Adrenal gland (tissue), 12 donors: ENCODE data around the gene JAK2. TPM values are rescaled to one million over a fixed set of nuclear protein-coding genes. Genes with fewer than 3 reads are reported as not detected.
A peak's percentile ranks its signal among the peaks of the same experiment; 100 is the strongest.

Source experiments
- DNase-seq, 7 donors: peaks; one replicate each; pipeline ENCODE4 v3.0.0-alpha.2; 2019 to 2020
- H3K27ac ChIP-seq, 5 donors: fragments of 200-600 bp; sonication (generic) in 4 of 5; 1 replicate in 3 of 5; 2 replicates in 2 of 5; pipeline versions ENCODE4 v1.5.1 to v1.8.0; 2016 to 2020; ENCODE audit warnings: mild to moderate bottlenecking in 1 of 5
- H3K27me3 ChIP-seq: fragments of 200-600 bp; 2 replicates; pipeline ENCODE4 v1.8.0; 2021
- H3K36me3 ChIP-seq, 2 donors: fragments of 200-600 bp; replicated peaks in 1 of 2; 1 replicate in 1 of 2; 2 replicates in 1 of 2; pipeline versions ENCODE4 v1.5.1 to v1.8.0; 2018 to 2022
- H3K4me1 ChIP-seq, 2 donors: fragments of 200-600 bp; replicated peaks in 1 of 2; 1 replicate in 1 of 2; 2 replicates in 1 of 2; pipeline versions ENCODE4 v1.5.1 to v1.8.0; 2018 to 2021
- H3K4me3 ChIP-seq, 4 donors: fragments of 200-600 bp; sonication (generic) in 3 of 4; one replicate each; pipeline ENCODE4 v1.5.1; 2016 to 2018
- H3K9me3 ChIP-seq, 3 donors: fragments of 200-600 bp; sonication (generic) in 1 of 3; replicated peaks in 1 of 3; 1 replicate in 2 of 3; 2 replicates in 1 of 3; pipeline versions ENCODE4 v1.5.1 to v1.8.0; 2016 to 2021
- CTCF ChIP-seq, 6 experiments: fragments of 450-650 bp in 4 of 6; fragments of 200-600 bp in 2 of 6; sonication (generic) in 1 of 6; IDR thresholded peaks; 1 replicate in 5 of 6; 2 replicates in 1 of 6; pipeline versions ENCODE4 v1.5.1 to v1.8.0; 2016 to 2021; ENCODE audit warnings: antibody characterized with exemption in 6 of 6, mild to moderate bottlenecking in 2 of 6, moderate library complexity in 1 of 6
- POLR2A ChIP-seq, 2 donors: fragments of 450-650 bp; IDR thresholded peaks; one replicate each; pipeline ENCODE4 v1.6.1; 2017; ENCODE audit warnings: antibody characterized with exemption in 2 of 2, mild to moderate bottlenecking in 2 of 2, moderate library complexity in 1 of 2
- WGBS, 4 donors: extraction: QIAGEN DNeasy Blood & Tissue Kit in 2 of 4; methylation state at CpG; one replicate each; pipeline versions ENCODE4 v1.1.5 to v1.1.7; 2013 to 2017; 5-methylcytosine and 5-hydroxymethylcytosine counted together
- intact Hi-C, 2 donors: fragments of 100-400 bp; cut with DNase I; formaldehyde crosslinking; loops; one replicate each; pipeline versions ENCODE4 v1.14.1 to v1.15.0; 2022 to 2023
- polyA plus RNA-seq, 3 donors: library from polyadenylated mRNA; stranded (reverse); fragments of 200-250 nt in 2 of 3; fragments of 350-450 nt in 1 of 3; fragmentation: Illumina TruSeq in 1 of 3; extraction: RNeasy Lipid Tissue Mini Kit (QIAGEN cat#74804) in 1 of 3; gene quantifications; one replicate each; pipeline ENCODE4 v1.2.3, GENCODE V29; 2013 to 2014
- total RNA-seq, 9 donors: library from RNA; depleted of rRNA in 4 of 9; stranded (reverse); fragments of >200 nt in 4 of 9; fragments of 120-200 nt in 1 of 9; fragmentation: NEBNext Ultra II Directional in 1 of 9; extraction: Animal tissue kit (Norgen Biotek cat#: 25700) in 1 of 9; gene quantifications; one replicate each; pipeline versions ENCODE4 v1.1.0 to v1.2.4, GENCODE V29; 2013 to 2023
- donor health status: healthy with polysubstance abuse.
- donor health status: Bipolar disorder and iron deficiency.
- donor health status: DM: yes; HTN: yes; CAD: no.
- donor health status: DM: no; HTN: no; CAD: no.
- donor health status: DM: no; HTN: no; CAD: no.
- donor health status: DM: yes; HTN: yes; CAD: no.

JAK2 gene
- total and polyA plus RNA-seq, 12 donors = 3.5 to 21.0 (median 12.5) TPM

DNA sequence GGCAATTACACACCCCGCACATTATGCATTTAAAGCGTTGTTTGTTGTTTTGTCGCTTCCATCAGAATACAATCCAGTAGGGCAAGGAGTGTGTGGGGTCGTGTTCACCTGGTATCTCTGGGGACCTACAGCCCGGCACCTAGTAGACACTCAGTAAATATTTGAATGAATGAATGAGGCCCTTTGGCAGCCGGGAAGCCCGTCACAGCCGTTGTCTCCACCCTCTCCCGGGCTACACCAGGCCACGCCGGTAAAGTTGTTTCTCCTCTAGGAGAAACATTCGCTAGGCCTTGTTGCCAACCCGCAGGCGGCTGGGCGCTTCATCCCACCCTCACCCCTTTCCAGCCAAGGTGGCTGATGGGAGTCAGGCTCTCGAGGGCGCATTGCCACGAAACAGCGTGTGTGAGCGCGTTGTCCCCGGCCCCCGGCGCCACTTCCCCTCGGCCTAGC lies 876 bp upstream of the JAK2 start:
- TF ChIP-seq POLR2A (IDR thresholded peaks at IDR 0.05) (no peak), CTCF (IDR thresholded peaks at IDR 0.05) (no peak)
- peak overlapping the region; percentile 88 to 98 (median 97) for H3K27ac ChIP-seq
- H3K27me3 ChIP-seq = no peaks in the 10 kb centered on the region
- no peaks in the 10 kb centered on the region for H3K36me3 ChIP-seq
- H3K9me3 ChIP-seq = no peaks in the 10 kb centered on the region
- peaks cover 19 to 40% of the 10 kb centered on the region in 2 donors for H3K4me1 ChIP-seq
- DNase-seq = no peak
- intact Hi-C loops = loop anchor here (10.0 kb wide), 2 partner anchors 189 to 219 kb away; partner anchors contain the start of gene RCL1 (in 2 of the 2)
- peak overlapping the region in 3 of 4 donors; percentile 43 to 87 (median 74) for H3K4me3 ChIP-seq
- 5 to 10% (median 7%) methylated on average over 23 to 25 of the region's 25 CpGs for WGBS, 4 donors

- Histone ChIP-seq H3K4me1 (peaks cover 21 to 46% of the 10 kb centered on the region in 2 donors), H3K27ac (peak overlapping the region; percentile 88 to 98 (median 97)), H3K4me3 (peak overlapping the region in 3 of 4 donors; percentile 43 to 87 (median 74)), H3K27me3 (no peaks in the 10 kb centered on the region), H3K36me3 (no peaks in the 10 kb centered on the region), H3K9me3 (no peaks in the 10 kb centered on the region)
- whole genome bisulfite sequencing, 4 donors = 0 to 1% (median 0%) methylated on average over 15 to 42 of the region's 42 CpGs
- intact Hi-C loops = loop anchor here (5.0 to 10.0 kb wide), 3 partner anchors 191 to 223 kb away; partner anchors contain the start of gene RCL1 (in 2 of the 2)
- peak; percentile 33 to 69 (median 52) for DNase-seq
- TF ChIP-seq CTCF (IDR thresholded peaks at IDR 0.05) = no peak
- TF ChIP-seq POLR2A (IDR thresholded peaks at IDR 0.05) = peak in 1 of 2 donors; percentile 61
These were observed 554 bp downstream of the JAK2 start for GRCh38 chr9:4985386-4986266.

DNA sequence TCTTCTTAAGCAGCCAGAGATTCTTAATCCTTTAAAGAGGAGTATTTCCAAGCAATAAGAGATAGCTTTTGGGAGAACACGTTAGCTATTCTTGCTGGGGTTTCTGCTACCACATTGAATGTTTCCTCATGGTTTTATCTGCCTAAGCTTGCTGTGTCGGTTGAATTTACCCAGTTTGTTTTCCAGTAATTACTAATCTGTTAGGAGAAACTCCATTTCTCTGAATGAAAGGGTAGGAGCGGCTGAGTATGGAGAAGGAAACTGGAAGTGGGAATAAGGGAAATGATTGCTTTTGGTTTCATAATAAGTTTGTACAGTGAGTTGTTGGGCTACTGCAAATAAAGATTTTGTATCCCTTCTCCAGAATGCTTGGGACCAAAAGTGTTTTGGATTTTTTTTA lies 1.2 kb downstream of the JAK2 start:
- H3K27ac ChIP-seq = peak overlapping the region; percentile 88 to 98 (median 97)
- no peak for DNase-seq
- H3K4me1 ChIP-seq = peaks cover 21 to 46% of the 10 kb centered on the region in 2 donors
- no peak for TF ChIP-seq POLR2A (IDR thresholded peaks at IDR 0.05)
- TF ChIP-seq CTCF (IDR thresholded peaks at IDR 0.05) = no peak
- intact Hi-C loops = loop anchor here (5.0 to 10.0 kb wide), 3 partner anchors 191 to 224 kb away; partner anchors contain the start of gene RCL1 (in 2 of the 2)
- H3K27me3 ChIP-seq = no peaks in the 10 kb centered on the region
- H3K4me3 ChIP-seq = peak overlapping the region in 2 of 4 donors; percentile 74 to 87
- no peaks in the 10 kb centered on the region for H3K36me3 ChIP-seq
- H3K9me3 ChIP-seq = no peaks in the 10 kb centered on the region
- 4 to 6% (median 5%) methylated on average over 3 of the region's 3 CpGs for WGBS, 4 donors

- Histone ChIP-seq H3K9me3 (no peaks in the 10 kb centered on the region), H3K27me3 (no peaks in the 10 kb centered on the region), H3K36me3 (no peaks in the 10 kb centered on the region), H3K4me1 (peaks cover 21 to 46% of the 10 kb centered on the region in 2 donors), H3K4me3 (peak overlapping the region in 1 of 4 donors; percentile 87), H3K27ac (no peak overlapping the region)
- TF ChIP-seq POLR2A (IDR thresholded peaks at IDR 0.05) = no peak
- TF ChIP-seq CTCF (IDR thresholded peaks at IDR 0.05) = no peak
- no peak for DNase-seq
- WGBS, 4 donors = 70 to 80% (median 78%) methylated on average over 4 of the region's 4 CpGs
- intact Hi-C loops = loop anchor here (5.0 to 10.0 kb wide), 3 partner anchors 192 to 224 kb away; partner anchors contain the start of gene RCL1 (in 2 of the 2)
These were observed 1.7 kb downstream of the JAK2 start for GRCh38 chr9:4986783-4987182.
